GM23338 (cell line): ENCODE results near the gene PIMREG. TPM values are rescaled to one million over a fixed set of nuclear protein-coding genes. Genes with fewer than 3 reads are reported as not detected.

Experiments used
- ATAC-seq: fragments of 200-7000 bp; cut with Tn5 transposase; 3 replicates; pipeline ENCODE4 v1.9.1; 2020
- DNase-seq: peaks from one replicate; pipeline ENCODE4 v3.0.0-alpha.2; 2015; ENCODE audit warnings: low spot score
- H2AFZ ChIP-seq: fragments of 200-600 bp; sonication (generic); 2 replicates; pipeline ENCODE4 v1.8.0; 2016; ENCODE audit warnings: antibody characterized with exemption, mild to moderate bottlenecking, moderate library complexity
- H3F3A ChIP-seq: fragments of 200-600 bp; sonication (generic); replicated peaks from 2 replicates; pipeline ENCODE4 v1.8.0; 2017; ENCODE audit warnings: antibody characterized with exemption, mixed run types, low read depth
- H3K27ac ChIP-seq: fragments of 200-600 bp; sonication (generic); 2 replicates; pipeline ENCODE4 v1.6.1; 2016; ENCODE audit warnings: low read depth
- H3K27me3 ChIP-seq: fragments of 200-600 bp; sonication (generic); 2 replicates; pipeline ENCODE4 v1.8.0; 2016; ENCODE audit warnings: mild to moderate bottlenecking, mixed run types, moderate library complexity; ENCODE audit not compliant: insufficient read depth
- H3K36me3 ChIP-seq: fragments of 200-600 bp; sonication (generic); 2 replicates; pipeline ENCODE4 v1.8.0; 2016; ENCODE audit warnings: mild to moderate bottlenecking; ENCODE audit not compliant: insufficient read depth
- H3K4me1 ChIP-seq: fragments of 200-600 bp; sonication (generic); 2 replicates; pipeline ENCODE4 v1.8.0; 2016; ENCODE audit warnings: mild to moderate bottlenecking, moderate library complexity; ENCODE audit not compliant: insufficient read depth
- H3K4me2 ChIP-seq: fragments of 200-600 bp; sonication (generic); 2 replicates; pipeline ENCODE4 v1.7.1; 2017; ENCODE audit warnings: mixed run types
- H3K4me3 ChIP-seq: fragments of 200-600 bp; sonication (generic); 2 replicates; pipeline ENCODE4 v1.6.1; 2016; ENCODE audit warnings: mixed run types
- H3K79me2 ChIP-seq: fragments of 200-600 bp; sonication (generic); replicated peaks from 2 replicates; pipeline ENCODE4 v1.8.0; 2017; ENCODE audit warnings: mild to moderate bottlenecking; ENCODE audit not compliant: insufficient read depth
- H3K9me2 ChIP-seq: fragments of 200-600 bp; sonication (generic); 2 replicates; pipeline ENCODE4 v1.8.0; 2017; ENCODE audit not compliant: insufficient read depth
- H4K20me1 ChIP-seq: fragments of 200-600 bp; sonication (generic); replicated peaks from 2 replicates; pipeline ENCODE4 v1.8.0; 2017; ENCODE audit warnings: mild to moderate bottlenecking; ENCODE audit not compliant: insufficient read depth
- H3K27ac Mint-ChIP-seq: 2 replicates; pipeline ENCODE4 v1.8.0; 2020; ENCODE audit warnings: inconsistent platforms, mild to moderate bottlenecking, moderate library complexity, mixed read lengths
- H3K27me3 Mint-ChIP-seq: 3 replicates; pipeline ENCODE4 v1.8.0; 2022; ENCODE audit warnings: low read depth, mild to moderate bottlenecking, moderate library complexity, mixed read lengths, inconsistent platforms; ENCODE audit not compliant: insufficient read depth, poor library complexity
- H3K36me3 Mint-ChIP-seq: 3 replicates; pipeline ENCODE4 v1.8.0; 2021; ENCODE audit warnings: low read depth, mild to moderate bottlenecking, inconsistent platforms, moderate library complexity, mixed read lengths
- H3K4me1 Mint-ChIP-seq: 3 replicates; pipeline ENCODE4 v1.8.0; 2020; ENCODE audit warnings: mild to moderate bottlenecking, inconsistent platforms, mixed read lengths
- H3K4me3 Mint-ChIP-seq: 3 replicates; pipeline ENCODE4 v1.8.0; 2021; ENCODE audit warnings: moderate library complexity, mild to moderate bottlenecking, inconsistent platforms, mixed read lengths
- H3K9me3 Mint-ChIP-seq: 3 replicates; pipeline ENCODE4 v1.8.0; 2020; ENCODE audit warnings: moderate library complexity, mild to moderate bottlenecking, inconsistent platforms, mixed read lengths
- CREB1 ChIP-seq: fragments of 250-450 bp; sonication (Bioruptor Pico); IDR thresholded peaks from 2 replicates; pipeline ENCODE4 v1.5.0; 2020; ENCODE audit warnings: low read depth, mild to moderate bottlenecking, moderate library complexity
- EZH2 ChIP-seq: fragments of 200-600 bp; sonication (generic); IDR thresholded peaks from one replicate; pipeline ENCODE4 v1.8.0; 2017; ENCODE audit warnings: antibody characterized with exemption, mild to moderate bottlenecking, low read depth; ENCODE audit not compliant: unreplicated experiment
- EZH2phosphoT487 ChIP-seq: fragments of 200-600 bp; sonication (generic); IDR thresholded peaks from one replicate; pipeline ENCODE4 v1.8.1; 2018; ENCODE audit warnings: antibody characterized with exemption; ENCODE audit not compliant: unreplicated experiment
- JUNB ChIP-seq: IDR thresholded peaks from one replicate; pipeline ENCODE4 v1.6.1; 2016; ENCODE audit warnings: antibody characterized with exemption; ENCODE audit not compliant: unreplicated experiment
- NANOG ChIP-seq: IDR thresholded peaks from 2 replicates; pipeline ENCODE4 v1.6.1; 2016; ENCODE audit warnings: antibody characterized with exemption, borderline replicate concordance
- POLR2AphosphoS5 ChIP-seq: IDR thresholded peaks from 2 replicates; pipeline ENCODE4 v1.6.1; 2016; ENCODE audit warnings: antibody characterized with exemption, low read depth
- STAT1 ChIP-seq: IDR thresholded peaks from one replicate; pipeline ENCODE4 v1.6.1; 2016; ENCODE audit warnings: antibody characterized with exemption; ENCODE audit not compliant: unreplicated experiment
- ZNF114 ChIP-seq: fragments of 250-450 bp; sonication (Bioruptor Pico); IDR thresholded peaks from 2 replicates; pipeline ENCODE4 v1.5.0; 2020; ENCODE audit warnings: mild to moderate bottlenecking, moderate library complexity
- ZNF331 ChIP-seq: fragments of 250-450 bp; sonication (Bioruptor Pico); IDR thresholded peaks from 2 replicates; pipeline ENCODE4 v1.5.0; 2020; ENCODE audit warnings: low read depth, mild to moderate bottlenecking, moderate library complexity
- polyA plus RNA-seq: library from polyadenylated mRNA; unstranded; fragments of >200 nt; fragmentation: Nextera tagmentation; extraction: Ambion mirVana; gene quantifications from 2 replicates; pipeline ENCODE4 v1.2.1, GENCODE V29; 2016
- total RNA-seq: library from RNA; depleted of rRNA; stranded (reverse); fragments of >200 nt; shearing (Covaris generic); gene quantifications from 2 replicates; pipeline ENCODE4 v1.2.3, GENCODE V29; 2014
- TF ChIP-seq, protein P1 (sequence below): fragments of 250-450 bp; sonication (Bioruptor Pico); IDR thresholded peaks from 2 replicates; pipeline ENCODE4 v1.5.0; 2020; ENCODE audit warnings: mild to moderate bottlenecking, moderate library complexity
- TF ChIP-seq, protein P2 (sequence below), 2 experiments: fragments of 200-600 bp in 1 of 2; sonication (generic) in 1 of 2; conservative IDR thresholded peaks; 2 replicates each; pipeline versions ENCODE4 v1.5.1 to v1.6.1; 2016 to 2017; ENCODE audit warnings: antibody characterized with exemption in 2 of 2, low read depth in 2 of 2, mild to moderate bottlenecking in 2 of 2, moderate library complexity in 1 of 2
- TF ChIP-seq, protein P3 (sequence below): IDR thresholded peaks from one replicate; pipeline ENCODE4 v1.6.1; 2018; ENCODE audit warnings: antibody characterized with exemption; ENCODE audit not compliant: unreplicated experiment
- TF ChIP-seq, protein P4 (sequence below): IDR thresholded peaks from 2 replicates; pipeline ENCODE4 v1.6.1; 2016; ENCODE audit warnings: antibody characterized with exemption

Gene PIMREG
- total and polyA plus RNA-seq, 2 experiments from 2014 or later = 87.8 to 144 TPM

DNA sequence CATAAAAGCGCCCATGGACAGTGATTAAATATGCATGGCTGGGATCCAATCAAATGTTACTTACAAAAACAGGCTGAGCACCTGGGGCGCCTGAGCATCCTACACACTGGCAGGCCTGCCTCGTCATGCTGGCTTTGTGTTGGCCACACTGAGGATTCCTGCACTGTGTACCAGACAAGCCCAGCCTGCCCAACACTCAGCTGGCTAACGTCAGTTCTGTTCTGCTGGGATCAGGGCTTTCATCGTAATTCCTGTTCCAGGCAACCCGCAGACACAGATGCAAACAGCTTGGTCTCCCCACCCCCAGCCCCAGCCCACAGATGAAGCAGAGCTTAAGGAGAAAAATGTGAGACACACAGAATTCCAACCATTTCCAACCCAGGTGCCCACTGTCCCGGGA is 30.7 kb downstream of the PIMREG start:
- H3K79me2 ChIP-seq = no peaks in the 10 kb centered on the region
- Mint-ChIP-seq H3K27me3 (peaks cover 14% of the 10 kb centered on the region), H3K4me3 (no peak overlapping the region), H3K36me3 (no peaks in the 10 kb centered on the region), H3K4me1 (peaks cover 30% of the 10 kb centered on the region), H3K27ac (no peak overlapping the region), H3K9me3 (no peaks in the 10 kb centered on the region; the same call in 2 of the 3 replicates)
- no peaks in the 10 kb centered on the region for H3K36me3 ChIP-seq
- no peak for TF ChIP-seq CREB1 (CRISPR knock-in tag)
- TF ChIP-seq, protein P1, sequence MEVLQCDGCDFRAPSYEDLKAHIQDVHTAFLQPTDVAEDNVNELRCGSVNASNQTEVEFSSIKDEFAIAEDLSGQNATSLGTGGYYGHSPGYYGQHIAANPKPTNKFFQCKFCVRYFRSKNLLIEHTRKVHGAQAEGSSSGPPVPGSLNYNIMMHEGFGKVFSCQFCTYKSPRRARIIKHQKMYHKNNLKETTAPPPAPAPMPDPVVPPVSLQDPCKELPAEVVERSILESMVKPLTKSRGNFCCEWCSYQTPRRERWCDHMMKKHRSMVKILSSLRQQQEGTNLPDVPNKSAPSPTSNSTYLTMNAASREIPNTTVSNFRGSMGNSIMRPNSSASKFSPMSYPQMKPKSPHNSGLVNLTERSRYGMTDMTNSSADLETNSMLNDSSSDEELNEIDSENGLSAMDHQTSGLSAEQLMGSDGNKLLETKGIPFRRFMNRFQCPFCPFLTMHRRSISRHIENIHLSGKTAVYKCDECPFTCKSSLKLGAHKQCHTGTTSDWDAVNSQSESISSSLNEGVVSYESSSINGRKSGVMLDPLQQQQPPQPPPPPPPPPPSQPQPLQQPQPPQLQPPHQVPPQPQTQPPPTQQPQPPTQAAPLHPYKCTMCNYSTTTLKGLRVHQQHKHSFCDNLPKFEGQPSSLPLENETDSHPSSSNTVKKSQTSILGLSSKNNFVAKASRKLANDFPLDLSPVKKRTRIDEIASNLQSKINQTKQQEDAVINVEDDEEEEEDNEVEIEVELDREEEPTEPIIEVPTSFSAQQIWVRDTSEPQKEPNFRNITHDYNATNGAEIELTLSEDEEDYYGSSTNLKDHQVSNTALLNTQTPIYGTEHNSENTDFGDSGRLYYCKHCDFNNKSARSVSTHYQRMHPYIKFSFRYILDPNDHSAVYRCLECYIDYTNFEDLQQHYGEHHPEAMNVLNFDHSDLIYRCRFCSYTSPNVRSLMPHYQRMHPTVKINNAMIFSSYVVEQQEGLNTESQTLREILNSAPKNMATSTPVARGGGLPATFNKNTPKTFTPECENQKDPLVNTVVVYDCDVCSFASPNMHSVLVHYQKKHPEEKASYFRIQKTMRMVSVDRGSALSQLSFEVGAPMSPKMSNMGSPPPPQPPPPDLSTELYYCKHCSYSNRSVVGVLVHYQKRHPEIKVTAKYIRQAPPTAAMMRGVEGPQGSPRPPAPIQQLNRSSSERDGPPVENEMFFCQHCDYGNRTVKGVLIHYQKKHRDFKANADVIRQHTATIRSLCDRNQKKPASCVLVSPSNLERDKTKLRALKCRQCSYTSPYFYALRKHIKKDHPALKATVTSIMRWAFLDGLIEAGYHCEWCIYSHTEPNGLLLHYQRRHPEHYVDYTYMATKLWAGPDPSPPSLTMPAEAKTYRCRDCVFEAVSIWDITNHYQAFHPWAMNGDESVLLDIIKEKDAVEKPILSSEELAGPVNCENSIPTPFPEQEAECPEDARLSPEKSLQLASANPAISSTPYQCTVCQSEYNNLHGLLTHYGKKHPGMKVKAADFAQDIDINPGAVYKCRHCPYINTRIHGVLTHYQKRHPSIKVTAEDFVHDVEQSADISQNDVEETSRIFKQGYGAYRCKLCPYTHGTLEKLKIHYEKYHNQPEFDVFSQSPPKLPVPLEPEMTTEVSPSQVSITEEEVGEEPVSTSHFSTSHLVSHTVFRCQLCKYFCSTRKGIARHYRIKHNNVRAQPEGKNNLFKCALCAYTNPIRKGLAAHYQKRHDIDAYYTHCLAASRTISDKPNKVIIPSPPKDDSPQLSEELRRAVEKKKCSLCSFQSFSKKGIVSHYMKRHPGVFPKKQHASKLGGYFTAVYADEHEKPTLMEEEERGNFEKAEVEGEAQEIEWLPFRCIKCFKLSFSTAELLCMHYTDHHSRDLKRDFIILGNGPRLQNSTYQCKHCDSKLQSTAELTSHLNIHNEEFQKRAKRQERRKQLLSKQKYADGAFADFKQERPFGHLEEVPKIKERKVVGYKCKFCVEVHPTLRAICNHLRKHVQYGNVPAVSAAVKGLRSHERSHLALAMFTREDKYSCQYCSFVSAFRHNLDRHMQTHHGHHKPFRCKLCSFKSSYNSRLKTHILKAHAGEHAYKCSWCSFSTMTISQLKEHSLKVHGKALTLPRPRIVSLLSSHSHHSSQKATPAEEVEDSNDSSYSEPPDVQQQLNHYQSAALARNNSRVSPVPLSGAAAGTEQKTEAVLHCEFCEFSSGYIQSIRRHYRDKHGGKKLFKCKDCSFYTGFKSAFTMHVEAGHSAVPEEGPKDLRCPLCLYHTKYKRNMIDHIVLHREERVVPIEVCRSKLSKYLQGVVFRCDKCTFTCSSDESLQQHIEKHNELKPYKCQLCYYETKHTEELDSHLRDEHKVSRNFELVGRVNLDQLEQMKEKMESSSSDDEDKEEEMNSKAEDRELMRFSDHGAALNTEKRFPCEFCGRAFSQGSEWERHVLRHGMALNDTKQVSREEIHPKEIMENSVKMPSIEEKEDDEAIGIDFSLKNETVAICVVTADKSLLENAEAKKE (CRISPR knock-in tag) = no peak
- no peak for TF ChIP-seq ZNF331 (CRISPR knock-in tag)
- no peak for TF ChIP-seq EZH2
- no peak for TF ChIP-seq NANOG
- no peak for TF ChIP-seq STAT1
- no peak for TF ChIP-seq JUNB
- TF ChIP-seq, protein P2, sequence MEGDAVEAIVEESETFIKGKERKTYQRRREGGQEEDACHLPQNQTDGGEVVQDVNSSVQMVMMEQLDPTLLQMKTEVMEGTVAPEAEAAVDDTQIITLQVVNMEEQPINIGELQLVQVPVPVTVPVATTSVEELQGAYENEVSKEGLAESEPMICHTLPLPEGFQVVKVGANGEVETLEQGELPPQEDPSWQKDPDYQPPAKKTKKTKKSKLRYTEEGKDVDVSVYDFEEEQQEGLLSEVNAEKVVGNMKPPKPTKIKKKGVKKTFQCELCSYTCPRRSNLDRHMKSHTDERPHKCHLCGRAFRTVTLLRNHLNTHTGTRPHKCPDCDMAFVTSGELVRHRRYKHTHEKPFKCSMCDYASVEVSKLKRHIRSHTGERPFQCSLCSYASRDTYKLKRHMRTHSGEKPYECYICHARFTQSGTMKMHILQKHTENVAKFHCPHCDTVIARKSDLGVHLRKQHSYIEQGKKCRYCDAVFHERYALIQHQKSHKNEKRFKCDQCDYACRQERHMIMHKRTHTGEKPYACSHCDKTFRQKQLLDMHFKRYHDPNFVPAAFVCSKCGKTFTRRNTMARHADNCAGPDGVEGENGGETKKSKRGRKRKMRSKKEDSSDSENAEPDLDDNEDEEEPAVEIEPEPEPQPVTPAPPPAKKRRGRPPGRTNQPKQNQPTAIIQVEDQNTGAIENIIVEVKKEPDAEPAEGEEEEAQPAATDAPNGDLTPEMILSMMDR (conservative IDR thresholded peaks at IDR 0.05; ENCODE audit: low read depth in 2 of 2) = no peak
- TF ChIP-seq, protein P3, sequence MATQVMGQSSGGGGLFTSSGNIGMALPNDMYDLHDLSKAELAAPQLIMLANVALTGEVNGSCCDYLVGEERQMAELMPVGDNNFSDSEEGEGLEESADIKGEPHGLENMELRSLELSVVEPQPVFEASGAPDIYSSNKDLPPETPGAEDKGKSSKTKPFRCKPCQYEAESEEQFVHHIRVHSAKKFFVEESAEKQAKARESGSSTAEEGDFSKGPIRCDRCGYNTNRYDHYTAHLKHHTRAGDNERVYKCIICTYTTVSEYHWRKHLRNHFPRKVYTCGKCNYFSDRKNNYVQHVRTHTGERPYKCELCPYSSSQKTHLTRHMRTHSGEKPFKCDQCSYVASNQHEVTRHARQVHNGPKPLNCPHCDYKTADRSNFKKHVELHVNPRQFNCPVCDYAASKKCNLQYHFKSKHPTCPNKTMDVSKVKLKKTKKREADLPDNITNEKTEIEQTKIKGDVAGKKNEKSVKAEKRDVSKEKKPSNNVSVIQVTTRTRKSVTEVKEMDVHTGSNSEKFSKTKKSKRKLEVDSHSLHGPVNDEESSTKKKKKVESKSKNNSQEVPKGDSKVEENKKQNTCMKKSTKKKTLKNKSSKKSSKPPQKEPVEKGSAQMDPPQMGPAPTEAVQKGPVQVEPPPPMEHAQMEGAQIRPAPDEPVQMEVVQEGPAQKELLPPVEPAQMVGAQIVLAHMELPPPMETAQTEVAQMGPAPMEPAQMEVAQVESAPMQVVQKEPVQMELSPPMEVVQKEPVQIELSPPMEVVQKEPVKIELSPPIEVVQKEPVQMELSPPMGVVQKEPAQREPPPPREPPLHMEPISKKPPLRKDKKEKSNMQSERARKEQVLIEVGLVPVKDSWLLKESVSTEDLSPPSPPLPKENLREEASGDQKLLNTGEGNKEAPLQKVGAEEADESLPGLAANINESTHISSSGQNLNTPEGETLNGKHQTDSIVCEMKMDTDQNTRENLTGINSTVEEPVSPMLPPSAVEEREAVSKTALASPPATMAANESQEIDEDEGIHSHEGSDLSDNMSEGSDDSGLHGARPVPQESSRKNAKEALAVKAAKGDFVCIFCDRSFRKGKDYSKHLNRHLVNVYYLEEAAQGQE = no peak
- no peak for TF ChIP-seq EZH2phosphoT487
- no peak for TF ChIP-seq POLR2AphosphoS5
- TF ChIP-seq, protein P4, sequence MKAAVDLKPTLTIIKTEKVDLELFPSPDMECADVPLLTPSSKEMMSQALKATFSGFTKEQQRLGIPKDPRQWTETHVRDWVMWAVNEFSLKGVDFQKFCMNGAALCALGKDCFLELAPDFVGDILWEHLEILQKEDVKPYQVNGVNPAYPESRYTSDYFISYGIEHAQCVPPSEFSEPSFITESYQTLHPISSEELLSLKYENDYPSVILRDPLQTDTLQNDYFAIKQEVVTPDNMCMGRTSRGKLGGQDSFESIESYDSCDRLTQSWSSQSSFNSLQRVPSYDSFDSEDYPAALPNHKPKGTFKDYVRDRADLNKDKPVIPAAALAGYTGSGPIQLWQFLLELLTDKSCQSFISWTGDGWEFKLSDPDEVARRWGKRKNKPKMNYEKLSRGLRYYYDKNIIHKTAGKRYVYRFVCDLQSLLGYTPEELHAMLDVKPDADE = no peak
- no peak for TF ChIP-seq ZNF114 (CRISPR knock-in tag)
- H3K4me1 ChIP-seq = no peaks in the 10 kb centered on the region
- H2AFZ ChIP-seq = no peak overlapping the region; the same call in 1 of the 2 replicates
- ATAC-seq (no peak), DNase-seq (no peak)
- no peaks in the 10 kb centered on the region for H4K20me1 ChIP-seq
- H3F3A ChIP-seq = no peaks in the 10 kb centered on the region
- no peak overlapping the region for H3K27ac ChIP-seq
- no peaks in the 10 kb centered on the region for H3K9me2 ChIP-seq
- H3K4me3 ChIP-seq = no peak overlapping the region
- H3K4me2 ChIP-seq = no peak overlapping the region
- H3K27me3 ChIP-seq = no peaks in the 10 kb centered on the region
